A549 (cell line): ENCODE results near the gene OPN5. TPM values are rescaled to one million over a fixed set of nuclear protein-coding genes. Genes with fewer than 3 reads are reported as not detected.

Experiments used
- ATAC-seq, 2 experiments: fragments of 200-7000 bp in 1 of 2; fragments of >200 bp in 1 of 2; cut with Nextera tagmentation in 1 of 2; cut with Tn5 transposase in 1 of 2; 3 replicates each; pipeline versions ENCODE4 v1.8.0 to v1.9.1; 2018 to 2020; ENCODE audit warnings: mild to moderate bottlenecking in 1 of 2, moderate library complexity in 1 of 2
- CTCF ChIA-PET: fragments of 300-600 bp; sonication (Branson Sonifier 250); formaldehyde crosslinking; extraction: SDS; loops from one replicate; lab custom pipeline; 2021; ENCODE audit warnings: antibody characterized with exemption, inconsistent platforms; lab: Yijun Ruan, JAX
- POLR2A ChIA-PET: fragments of 350-600 bp; formaldehyde crosslinking; extraction: SDS; loops from one replicate; lab custom pipeline; 2021; ENCODE audit warnings: antibody characterized with exemption, inconsistent platforms; lab: Yijun Ruan, JAX
- DNase-seq, 2 experiments: peaks; one replicate each; pipeline versions ENCODE4 v3.0.0 to v3.0.0-alpha.2; 2011 to 2016; ENCODE audit warnings: low read depth in 1 of 2, low spot score in 1 of 2
- FAIRE-seq: peaks from 2 replicates; lab custom pipeline; 2011; peaks lifted over from hg19 to GRCh38; lab: Jason Lieb, UNC
- H3K27ac ChIP-seq, 2 experiments: fragments of >200 bp; sonication (Bioruptor Twin); formaldehyde crosslinking; 3 replicates each; pipeline ENCODE4 v1.5.1; 2016 to 2017
- H3K4me1 ChIP-seq: fragments of >200 bp; sonication (Bioruptor Twin); formaldehyde crosslinking; 3 replicates; pipeline ENCODE4 v1.6.1; 2016
- H3K4me2 ChIP-seq: fragments of >200 bp; sonication (Bioruptor Twin); formaldehyde crosslinking; 3 replicates; pipeline ENCODE4 v1.6.1; 2016
- H3K4me3 ChIP-seq: fragments of >200 bp; sonication (Bioruptor Twin); formaldehyde crosslinking; 3 replicates; pipeline ENCODE4 v1.5.1; 2016
- H3K9me3 ChIP-seq: fragments of >200 bp; sonication (Bioruptor Twin); formaldehyde crosslinking; 3 replicates; pipeline ENCODE4 v1.6.1; 2016
- BCL3 ChIP-seq: fragments of >200 bp; sonication (Bioruptor Twin); formaldehyde crosslinking; IDR thresholded peaks from 3 replicates; pipeline ENCODE4 v1.6.1; 2016
- CBX2 ChIP-seq: fragments of 200-600 bp; sonication (generic); IDR thresholded peaks from 2 replicates; pipeline ENCODE4 v1.6.1; 2016; ENCODE audit warnings: low read depth, mild to moderate bottlenecking, borderline replicate concordance
- EHMT2 ChIP-seq: fragments of 200-600 bp; sonication (generic); IDR thresholded peaks from 2 replicates; pipeline ENCODE4 v1.6.1; 2016; ENCODE audit warnings: antibody characterized with exemption, low read depth, mild to moderate bottlenecking, moderate library complexity
- EP300 ChIP-seq, 2 experiments: fragments of >200 bp; sonication (Bioruptor Twin); formaldehyde crosslinking; IDR thresholded peaks; 2 replicates in 1 of 2; 3 replicates in 1 of 2; pipeline ENCODE4 v1.6.1; 2016 to 2017
- FOXS1 ChIP-seq: fragments of 250-450 bp; sonication (Bioruptor Pico); IDR thresholded peaks from 2 replicates; pipeline ENCODE4 v1.5.0; 2020; ENCODE audit warnings: mild to moderate bottlenecking, moderate library complexity
- GATA3 ChIP-seq: IDR thresholded peaks from 2 replicates; pipeline ENCODE4 v1.6.1; 2012; ENCODE audit warnings: borderline replicate concordance
- HES2 ChIP-seq: fragments of >200 bp; sonication (Bioruptor Twin); formaldehyde crosslinking; IDR thresholded peaks from 2 replicates; pipeline ENCODE4 v1.6.1; 2016
- HOXB13 ChIP-seq: fragments of 250-450 bp; sonication (Bioruptor Pico); IDR thresholded peaks from 2 replicates; pipeline ENCODE4 v1.5.0; 2020; ENCODE audit warnings: low read depth, mild to moderate bottlenecking, moderate library complexity
- HOXB5 ChIP-seq: fragments of 250-450 bp; sonication (Bioruptor Pico); IDR thresholded peaks from 2 replicates; pipeline ENCODE4 v1.5.0; 2020; ENCODE audit warnings: mild to moderate bottlenecking, moderate library complexity
- JUN ChIP-seq, 2 experiments: fragments of >200 bp; sonication (Bioruptor Twin); formaldehyde crosslinking; IDR thresholded peaks; 2 replicates in 1 of 2; 3 replicates in 1 of 2; pipeline ENCODE4 v1.6.1; 2016 to 2017
- NR3C1 ChIP-seq: fragments of >200 bp; sonication (Bioruptor Twin); formaldehyde crosslinking; IDR thresholded peaks from 3 replicates; pipeline ENCODE4 v1.6.1; 2017
- POLR2AphosphoS2 ChIP-seq: conservative IDR thresholded peaks from 2 replicates; pipeline ENCODE4 v1.6.1; 2012; ENCODE audit warnings: low read length, improper control_type of control experiment, inconsistent platforms
- RAD21 ChIP-seq, 2 experiments: fragments of >200 bp in 1 of 2; sonication (Bioruptor Twin) in 1 of 2; formaldehyde crosslinking in 1 of 2; IDR thresholded peaks in 1 of 2; conservative IDR thresholded peaks in 1 of 2; 2 replicates in 1 of 2; 3 replicates in 1 of 2; pipeline ENCODE4 v1.6.1; 2012 to 2018; ENCODE audit warnings: inconsistent platforms in 1 of 2
- RCOR1 ChIP-seq: fragments of 150-350 bp; IDR thresholded peaks from 2 replicates; pipeline ENCODE4 v1.6.1; 2014; ENCODE audit warnings: antibody characterized with exemption, low read length, low read depth
- RNF2 ChIP-seq: fragments of 200-600 bp; sonication (generic); IDR thresholded peaks from 2 replicates; pipeline ENCODE4 v1.6.1; 2016; ENCODE audit warnings: low read depth, mild to moderate bottlenecking, antibody characterized with exemption, moderate library complexity, borderline replicate concordance
- SMC3 ChIP-seq: fragments of >200 bp; sonication (Bioruptor Twin); formaldehyde crosslinking; IDR thresholded peaks from 3 replicates; pipeline ENCODE4 v1.6.1; 2018; ENCODE audit warnings: inconsistent platforms
- ZSCAN20 ChIP-seq: fragments of 250-450 bp; sonication (Bioruptor Pico); IDR thresholded peaks from 2 replicates; pipeline ENCODE4 v1.8.0; 2022; ENCODE audit warnings: mild to moderate bottlenecking, moderate library complexity
- WGBS: methylation state at CpG from one replicate; pipeline ENCODE4 v1.1.6; 2017; ENCODE audit errors: missing lambda C conversion rate; 5-methylcytosine and 5-hydroxymethylcytosine counted together
- polyA plus RNA-seq, 4 experiments: library from polyadenylated mRNA; depleted of rRNA in 3 of 4; stranded (reverse); fragments of >200 nt; fragmentation: RNase III in 1 of 4; extraction: RNeasy Plus Mini Kit Qiagen cat#74134 plus additional on column Dnase treatment in 1 of 4; gene quantifications; 2 replicates in 3 of 4; 3 replicates in 1 of 4; pipeline ENCODE4 v1.2.3, GENCODE V29; 2011 to 2017
- TF ChIP-seq, protein P1 (sequence below): fragments of >200 bp; sonication (Bioruptor Twin); formaldehyde crosslinking; IDR thresholded peaks from 3 replicates; pipeline ENCODE4 v1.5.1; 2016
- TF ChIP-seq, protein P2 (sequence below): IDR thresholded peaks from 2 replicates; pipeline ENCODE4 v1.6.1; 2012; ENCODE audit warnings: low read depth, borderline replicate concordance

The OPN5 gene
- polyA plus RNA-seq, 2 of the 4 experiments (the other 2 are of a cell fraction), result not detected

DNA sequence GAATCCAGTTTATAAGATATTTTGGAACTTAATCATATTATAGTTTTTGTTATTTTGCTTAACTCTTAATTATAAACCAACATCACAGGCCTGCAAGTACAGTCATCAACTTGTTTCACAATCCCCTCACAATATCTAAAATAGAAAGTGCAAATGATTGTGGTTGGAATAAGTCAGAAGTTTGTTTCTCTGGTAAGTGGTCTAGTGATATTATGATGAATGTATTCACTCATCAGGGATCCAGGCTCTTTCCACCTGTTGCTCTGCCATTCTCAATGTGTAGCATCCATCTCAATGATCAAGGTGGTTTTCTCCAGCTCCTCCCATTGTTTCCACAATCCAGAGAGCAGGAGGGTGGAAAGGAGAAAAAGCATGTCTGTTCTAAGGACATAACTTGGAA, 54.2 kb downstream of the OPN5 start:
- ChIA-PET POLR2A (interaction anchor here (0.6 kb wide), 1 partner anchor 358 kb away, joined by 3 read pairs; the partner anchor contains the start of gene CD2AP), CTCF (no interaction called here)
- no peak for ATAC-seq
- no peak overlapping the region for H3K4me3 ChIP-seq
- no peak for FAIRE-seq
- DNase-seq, result no peak
- no peaks in the 10 kb centered on the region for H3K4me1 ChIP-seq
- H3K4me2 ChIP-seq, result no peak overlapping the region
- no peak for TF ChIP-seq NR3C1
- no peak for TF ChIP-seq EHMT2
- TF ChIP-seq SMC3, result no peak
- TF ChIP-seq, protein P1, sequence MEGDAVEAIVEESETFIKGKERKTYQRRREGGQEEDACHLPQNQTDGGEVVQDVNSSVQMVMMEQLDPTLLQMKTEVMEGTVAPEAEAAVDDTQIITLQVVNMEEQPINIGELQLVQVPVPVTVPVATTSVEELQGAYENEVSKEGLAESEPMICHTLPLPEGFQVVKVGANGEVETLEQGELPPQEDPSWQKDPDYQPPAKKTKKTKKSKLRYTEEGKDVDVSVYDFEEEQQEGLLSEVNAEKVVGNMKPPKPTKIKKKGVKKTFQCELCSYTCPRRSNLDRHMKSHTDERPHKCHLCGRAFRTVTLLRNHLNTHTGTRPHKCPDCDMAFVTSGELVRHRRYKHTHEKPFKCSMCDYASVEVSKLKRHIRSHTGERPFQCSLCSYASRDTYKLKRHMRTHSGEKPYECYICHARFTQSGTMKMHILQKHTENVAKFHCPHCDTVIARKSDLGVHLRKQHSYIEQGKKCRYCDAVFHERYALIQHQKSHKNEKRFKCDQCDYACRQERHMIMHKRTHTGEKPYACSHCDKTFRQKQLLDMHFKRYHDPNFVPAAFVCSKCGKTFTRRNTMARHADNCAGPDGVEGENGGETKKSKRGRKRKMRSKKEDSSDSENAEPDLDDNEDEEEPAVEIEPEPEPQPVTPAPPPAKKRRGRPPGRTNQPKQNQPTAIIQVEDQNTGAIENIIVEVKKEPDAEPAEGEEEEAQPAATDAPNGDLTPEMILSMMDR, result no peak
- no peak for TF ChIP-seq CBX2
- no peak for TF ChIP-seq BCL3
- no peak overlapping the region for H3K27ac ChIP-seq
- H3K9me3 ChIP-seq, result no peaks in the 10 kb centered on the region

GRCh38 chr6:47836639-47837038, 54.8 kb downstream of the OPN5 start:
- no peak for FAIRE-seq
- POLR2A ChIA-PET, result no interaction called here
- 33% methylated on average over 1 of the region's 1 CpG for WGBS
- TF ChIP-seq, protein P2, sequence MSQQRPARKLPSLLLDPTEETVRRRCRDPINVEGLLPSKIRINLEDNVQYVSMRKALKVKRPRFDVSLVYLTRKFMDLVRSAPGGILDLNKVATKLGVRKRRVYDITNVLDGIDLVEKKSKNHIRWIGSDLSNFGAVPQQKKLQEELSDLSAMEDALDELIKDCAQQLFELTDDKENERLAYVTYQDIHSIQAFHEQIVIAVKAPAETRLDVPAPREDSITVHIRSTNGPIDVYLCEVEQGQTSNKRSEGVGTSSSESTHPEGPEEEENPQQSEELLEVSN, result no peak
- TF ChIP-seq ZSCAN20, result no peak
- no peak for TF ChIP-seq HOXB5 (CRISPR knock-in tag)
- no peak for TF ChIP-seq HES2
- no peak for TF ChIP-seq FOXS1 (CRISPR knock-in tag)
- TF ChIP-seq EP300 (IDR thresholded peaks at IDR 0.05), result no peak
- CTCF ChIA-PET, result no interaction called here
- ATAC-seq, result no peak
- Histone ChIP-seq H3K4me3 (no peak overlapping the region), H3K27ac (no peak overlapping the region), H3K9me3 (no peaks in the 10 kb centered on the region), H3K4me1 (no peaks in the 10 kb centered on the region), H3K4me2 (no peak overlapping the region)
- DNase-seq, result no peak

DNA sequence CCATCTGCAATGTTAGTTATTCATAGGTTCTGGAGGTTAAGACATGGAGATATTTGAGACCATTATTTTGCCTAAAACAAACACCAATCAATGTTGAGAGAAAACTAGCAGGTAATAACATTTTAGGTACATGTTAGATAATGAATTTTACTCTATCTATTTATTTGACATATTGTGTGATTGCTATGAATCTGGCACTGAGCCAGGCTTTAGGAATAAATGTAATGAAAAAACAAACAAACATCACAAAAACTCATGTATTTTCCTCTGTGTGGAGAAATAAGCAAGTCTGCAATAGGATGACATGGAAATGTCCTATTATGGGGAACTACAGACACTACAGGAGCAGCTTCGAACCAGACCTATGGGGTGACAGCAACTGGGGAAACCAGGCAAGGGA, 57.8 kb downstream of the OPN5 start:
- no peak overlapping the region for H3K27ac ChIP-seq
- ATAC-seq (no peak), DNase-seq (no peak), FAIRE-seq (no peak)
- H3K4me2 ChIP-seq, result no peak overlapping the region
- no peaks in the 10 kb centered on the region for H3K9me3 ChIP-seq
- 5% methylated on average over 1 of the region's 1 CpG for whole genome bisulfite sequencing
- ChIA-PET CTCF (no interaction called here), POLR2A (no interaction called here)
- TF ChIP-seq GATA3 (no peak), POLR2AphosphoS2 (no peak), HOXB13 (CRISPR knock-in tag) (no peak), JUN (IDR thresholded peaks at IDR 0.05) (no peak), RCOR1 (no peak), RNF2 (no peak), RAD21 (conservative IDR thresholded peaks at IDR 0.05 in 1 of 2, IDR thresholded peaks at IDR 0.05 in 1 of 2) (no peak)
- H3K4me3 ChIP-seq, result no peak overlapping the region
- H3K4me1 ChIP-seq, result no peaks in the 10 kb centered on the region
